T-cell (primary cell): ENCODE measurements around the gene KCTD11. TPM values are rescaled to one million over a fixed set of nuclear protein-coding genes. Genes with fewer than 3 reads are reported as not detected.

Experiments
- ATAC-seq, 4 experiments: fragments of 200-7000 bp in 3 of 4; fragments of 150-1000 bp in 1 of 4; cut with Tn5 transposase; replicated peaks in 1 of 4; 1 replicate in 3 of 4; 2 replicates in 1 of 4; pipeline ENCODE4 v1.10.0; 2021; ENCODE audit warnings: moderate library complexity in 3 of 4, mild to moderate bottlenecking in 2 of 4, moderate number of reproducible peaks in 1 of 4
- CTCF ChIA-PET, 2 donors: fragments of 300-600 bp; sonication (Branson Sonifier 250); formaldehyde crosslinking; loops; one replicate each; lab custom pipeline; 2022; ENCODE audit warnings: antibody characterized with exemption in 2 of 2; lab: Charles Lee
- POLR2A ChIA-PET, 2 donors: fragments of 300-600 bp; sonication (Branson Sonifier 250); formaldehyde crosslinking; loops; one replicate each; lab custom pipeline; 2022; ENCODE audit warnings: antibody characterized with exemption in 2 of 2; lab: Charles Lee
- DNase-seq, 35 experiments: peaks; one replicate each; pipeline versions ENCODE4 v3.0.0 to v3.0.0-alpha.2; 2013 to 2023
- H3K27ac ChIP-seq: one replicate; pipeline ENCODE4 v1.5.1; 2013; ENCODE audit warnings: low read length
- H3K27me3 ChIP-seq, 2 experiments: replicated peaks in 1 of 2; 1 replicate in 1 of 2; 2 replicates in 1 of 2; pipeline versions ENCODE4 v1.6.1 to v1.7.0; 2013; ENCODE audit warnings: low read length in 1 of 2, mixed read lengths in 1 of 2; ENCODE audit not compliant: control insufficient read depth in 2 of 2, insufficient read depth in 2 of 2; ENCODE audit errors: extremely low read depth in 1 of 2
- H3K36me3 ChIP-seq, 2 donors: 1 replicate in 1 of 2; 2 replicates in 1 of 2; pipeline versions ENCODE4 v1.6.1 to v1.7.0; 2013; ENCODE audit warnings: low read length in 1 of 2; ENCODE audit not compliant: control insufficient read depth in 2 of 2, insufficient read depth in 1 of 2; ENCODE audit errors: extremely low read depth in 1 of 2
- H3K4me1 ChIP-seq, 2 experiments: 1 replicate in 1 of 2; 2 replicates in 1 of 2; pipeline versions ENCODE4 v1.6.1 to v1.7.0; 2013; ENCODE audit warnings: low read length in 2 of 2, mixed read lengths in 1 of 2; ENCODE audit not compliant: insufficient read depth in 2 of 2, control insufficient read depth in 1 of 2; ENCODE audit errors: extremely low read depth in 1 of 2
- H3K4me3 ChIP-seq, 2 donors: 1 replicate in 1 of 2; 2 replicates in 1 of 2; pipeline versions ENCODE4 v1.5.1 to v1.7.0; 2013; ENCODE audit warnings: mild to moderate bottlenecking in 2 of 2, low read length in 1 of 2, moderate library complexity in 1 of 2; ENCODE audit not compliant: control insufficient read depth in 1 of 2; ENCODE audit errors: extremely low read depth in 1 of 2
- H3K9me3 ChIP-seq: 2 replicates; pipeline ENCODE4 v1.7.0; 2013
- H3K27ac Mint-ChIP-seq, 2 donors: one replicate each; pipeline ENCODE4 v1.8.0; 2020 to 2021; ENCODE audit warnings: mild to moderate bottlenecking in 2 of 2, mixed read lengths in 2 of 2
- H3K27me3 Mint-ChIP-seq, 2 donors: one replicate each; pipeline ENCODE4 v1.8.0; 2021 to 2022; ENCODE audit warnings: mixed read lengths in 2 of 2
- H3K36me3 Mint-ChIP-seq: one replicate; pipeline ENCODE4 v1.8.0; 2021; ENCODE audit warnings: mixed read lengths
- H3K4me1 Mint-ChIP-seq, 3 donors: one replicate each; pipeline ENCODE4 v1.8.0; 2020 to 2022; ENCODE audit warnings: mixed read lengths in 3 of 3, mild to moderate bottlenecking in 1 of 3
- H3K4me3 Mint-ChIP-seq, 3 donors: one replicate each; pipeline ENCODE4 v1.8.0; 2020 to 2022; ENCODE audit warnings: mild to moderate bottlenecking in 3 of 3, mixed read lengths in 3 of 3, moderate library complexity in 3 of 3
- H3K9me3 Mint-ChIP-seq, 3 donors: one replicate each; pipeline ENCODE4 v1.8.0; 2020 to 2022; ENCODE audit warnings: mixed read lengths in 3 of 3
- WGBS: methylation state at CpG from one replicate; pipeline ENCODE4 v1.1.5; 2013; ENCODE audit warnings: missing lambda C conversion rate; ENCODE audit not compliant: insufficient coverage; 5-methylcytosine and 5-hydroxymethylcytosine counted together
- total RNA-seq, 35 experiments: library from RNA in 6 of 35; stranded (reverse) in 6 of 35; fragments of 120-200 nt in 1 of 35; gene quantifications; one replicate each; pipeline versions ENCODE4 v1.2.1 to v1.2.4 and lab custom pipeline; 2013 to 2026

The KCTD11 gene
- total RNA-seq, 5 donors from 2014 or later (not counting 1 experiment from before 2014, with no cell fraction given) = 2.4 to 7.3 (median 4.8) TPM

DNA sequence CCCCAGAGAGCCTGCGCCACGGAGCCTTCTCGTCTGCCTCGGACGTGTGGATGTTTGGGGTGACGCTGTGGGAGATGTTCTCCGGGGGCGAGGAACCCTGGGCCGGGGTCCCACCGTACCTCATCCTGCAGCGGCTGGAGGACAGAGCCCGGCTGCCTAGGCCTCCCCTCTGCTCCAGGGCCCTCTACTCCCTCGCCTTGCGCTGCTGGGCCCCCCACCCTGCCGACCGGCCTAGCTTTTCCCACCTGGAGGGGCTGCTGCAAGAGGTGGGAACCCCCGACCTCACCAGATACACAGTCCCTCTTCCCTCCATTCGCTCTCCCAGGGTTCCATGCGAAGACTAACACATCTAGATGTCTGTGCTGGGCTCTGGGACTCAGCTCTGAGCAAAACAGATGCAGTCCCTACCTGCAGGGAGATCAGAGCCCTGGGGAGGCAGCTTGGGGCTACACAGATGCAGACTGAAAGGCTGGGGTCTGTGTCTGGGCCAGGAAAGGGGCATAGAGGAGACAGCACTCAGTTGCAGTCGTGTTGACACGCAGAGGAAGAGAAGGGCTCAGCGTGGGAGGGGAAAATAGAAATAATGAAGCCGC, 32.6 kb downstream of the KCTD11 start:
- H3K27ac ChIP-seq = peak overlapping the region; percentile 69
- Mint-ChIP-seq H3K4me3 (peak overlapping the region; percentile 69 to 80 (median 79)), H3K36me3 (peaks cover 5% of the 10 kb centered on the region), H3K27ac (peak overlapping the region; percentile 91 to 92), H3K4me1 (peaks cover 15 to 22% (median 17%) of the 10 kb centered on the region in 3 donors), H3K9me3 (no peaks in the 10 kb centered on the region), H3K27me3 (peaks cover 23 to 25% of the 10 kb centered on the region in 2 donors)
- ChIA-PET CTCF (interaction anchor here (0.6 to 1.8 kb wide), 9 partner anchors 13 to 543 kb away, joined by 3 to 7 read pairs (median 3); partner anchors contain the start of gene ACAP1 (in 1 of the 2)), POLR2A (interaction anchor here (0.5 kb wide), 2 partner anchors 14 to 146 kb away, joined by 3 to 4 read pairs; no protein-coding TSS in a partner anchor)
- H3K27me3 ChIP-seq = peaks cover 2 to 38% of the 10 kb centered on the region in 2 experiments
- ATAC-seq (peak in 1 of 4 experiments; percentile 1), DNase-seq (peak in 1 of 35 experiments; percentile 23)
- H3K36me3 ChIP-seq = peaks cover 7 to 20% of the 10 kb centered on the region in 2 donors
- no peaks in the 10 kb centered on the region for H3K9me3 ChIP-seq
- H3K4me3 ChIP-seq = peak overlapping the region; percentile 26 to 61
- peaks cover 0 to 30% of the 10 kb centered on the region in 2 experiments for H3K4me1 ChIP-seq
- WGBS = 52% methylated on average over 17 of the region's 23 CpGs

DNA sequence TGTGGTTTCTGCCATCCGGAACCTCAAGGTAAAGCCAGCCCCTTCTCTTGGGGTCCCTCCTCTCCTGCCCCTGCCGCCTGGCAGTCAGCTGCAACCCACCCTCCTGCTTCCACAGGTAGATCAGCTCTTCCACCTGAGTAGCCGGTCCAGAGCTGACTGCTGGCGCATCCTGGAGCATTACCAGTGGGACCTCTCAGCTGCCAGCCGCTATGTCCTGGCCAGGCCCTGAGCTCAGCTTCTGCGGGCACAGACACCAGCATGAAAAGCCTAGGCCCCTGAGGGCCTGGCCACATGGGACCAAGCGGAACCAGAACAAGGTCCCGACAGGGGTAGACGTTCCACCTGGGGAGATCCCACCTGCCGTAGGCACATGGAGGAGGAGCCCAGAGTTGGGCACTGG, 36.9 kb downstream of the KCTD11 start:
- Histone ChIP-seq H3K27me3 (no peaks in the 10 kb centered on the region), H3K4me3 (no peak overlapping the region), H3K36me3 (peaks cover 20 to 51% of the 10 kb centered on the region in 2 donors), H3K9me3 (no peaks in the 10 kb centered on the region), H3K4me1 (peaks cover 10 to 58% of the 10 kb centered on the region in 2 experiments), H3K27ac (no peak overlapping the region)
- WGBS = 99% methylated on average over 10 of the region's 10 CpGs
- H3K27ac Mint-ChIP-seq = no peak overlapping the region
- H3K36me3 Mint-ChIP-seq = peaks cover 19% of the 10 kb centered on the region
- peaks cover 30 to 39% (median 38%) of the 10 kb centered on the region in 3 donors for H3K4me1 Mint-ChIP-seq
- DNase-seq = no peak
- ChIA-PET CTCF (no interaction called here), POLR2A (no interaction called here)
- no peak for ATAC-seq
- no peaks in the 10 kb centered on the region for H3K27me3 Mint-ChIP-seq
- no peaks in the 10 kb centered on the region for H3K9me3 Mint-ChIP-seq
- no peak overlapping the region for H3K4me3 Mint-ChIP-seq

DNA sequence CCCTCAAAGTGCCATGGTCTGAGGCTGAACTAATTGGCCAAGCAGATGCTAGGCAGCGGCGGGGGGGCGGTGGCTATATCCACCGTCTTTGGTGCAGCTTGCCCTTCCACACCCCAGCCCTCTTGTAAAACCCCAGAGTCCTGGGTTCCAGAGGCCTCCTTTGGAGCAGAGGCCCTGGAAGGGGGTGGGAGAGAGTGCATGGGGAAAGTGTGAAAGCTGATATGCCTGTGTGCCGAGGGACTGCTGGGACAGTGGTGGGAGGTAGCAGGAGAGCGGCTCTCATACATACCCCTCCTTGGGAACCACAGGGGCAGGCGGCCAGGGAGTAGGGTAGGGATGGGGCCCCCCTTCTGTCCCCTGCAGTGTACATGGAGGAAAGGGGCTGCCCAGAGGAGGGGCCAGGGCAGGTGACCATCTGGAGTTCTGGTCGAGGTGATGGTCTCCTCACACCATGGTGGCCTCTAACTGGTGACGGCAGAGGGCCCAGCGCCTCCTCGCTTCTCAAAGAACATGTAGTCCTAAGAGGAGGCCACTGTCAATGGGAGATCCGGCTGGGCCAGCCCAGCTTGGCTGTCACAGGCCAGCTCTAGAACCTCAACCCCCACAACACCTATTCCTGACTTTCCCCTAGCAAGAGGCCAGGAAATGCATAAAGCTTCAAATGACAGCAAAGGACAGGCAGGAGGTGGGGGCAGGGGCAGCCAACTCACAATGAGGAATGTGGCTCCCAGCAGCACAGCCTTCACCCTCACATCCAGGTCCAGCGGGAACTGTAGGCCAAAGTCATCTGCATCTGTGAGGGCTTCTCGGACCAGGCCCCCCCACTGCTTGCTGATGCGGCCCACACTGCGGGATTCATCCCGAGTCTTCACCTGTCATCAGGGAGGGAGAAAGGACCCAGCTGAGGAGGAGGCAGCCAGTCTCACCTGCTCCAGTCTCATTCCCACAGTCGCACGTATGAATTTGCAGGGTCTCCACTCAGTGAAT, 38.3 kb downstream of the KCTD11 start:
- H3K27me3 ChIP-seq = no peaks in the 10 kb centered on the region
- H3K27ac Mint-ChIP-seq = no peak overlapping the region
- H3K4me3 ChIP-seq = no peak overlapping the region
- peaks cover 31 to 41% (median 39%) of the 10 kb centered on the region in 3 donors for H3K4me1 Mint-ChIP-seq
- H3K27ac ChIP-seq = no peak overlapping the region
- CTCF ChIA-PET = interaction anchor here in 1 of 2 donors (0.6 kb wide), 1 partner anchor 127 kb away, joined by 4 read pairs; no protein-coding TSS in a partner anchor
- 97% methylated on average over 9 of the region's 19 CpGs for WGBS
- DNase-seq (no peak), ATAC-seq (no peak)
- no peaks in the 10 kb centered on the region for H3K27me3 Mint-ChIP-seq
- no peak overlapping the region for H3K4me3 Mint-ChIP-seq
- peaks cover 20 to 51% of the 10 kb centered on the region in 2 donors for H3K36me3 ChIP-seq
- H3K36me3 Mint-ChIP-seq = peaks cover 19% of the 10 kb centered on the region
- H3K9me3 ChIP-seq = no peaks in the 10 kb centered on the region
- H3K9me3 Mint-ChIP-seq = no peaks in the 10 kb centered on the region
- POLR2A ChIA-PET = interaction anchor here in 1 of 2 donors (0.7 kb wide), 1 partner anchor 54 kb away, joined by 3 read pairs; the partner anchor contains the start of gene ACAP1
- peaks cover 10 to 55% of the 10 kb centered on the region in 2 experiments for H3K4me1 ChIP-seq

DNA sequence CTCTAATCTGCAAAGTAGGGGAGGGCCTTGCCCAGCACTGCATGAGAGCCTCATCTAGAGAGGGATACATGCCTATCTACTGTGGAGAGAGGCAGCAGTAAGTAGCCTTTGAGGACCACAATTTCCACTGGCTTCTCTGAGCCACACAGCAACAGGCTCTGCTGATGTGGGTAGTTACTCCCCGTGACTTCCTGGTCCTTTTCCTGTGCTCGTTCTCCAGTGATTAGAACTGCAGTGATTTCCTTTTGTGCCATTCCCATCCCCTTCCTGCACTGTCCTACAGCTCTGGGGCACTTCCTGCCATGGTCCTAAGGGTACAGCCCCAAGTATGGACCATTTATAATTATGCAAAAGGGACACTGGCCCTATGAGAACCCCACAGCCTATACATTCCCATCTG, 39.3 kb downstream of the KCTD11 start:
- H3K4me3 ChIP-seq = no peak overlapping the region
- Mint-ChIP-seq H3K27me3 (no peaks in the 10 kb centered on the region), H3K9me3 (no peaks in the 10 kb centered on the region), H3K36me3 (peaks cover 19% of the 10 kb centered on the region), H3K27ac (peak overlapping the region in 1 of 2 donors; percentile 76), H3K4me3 (peak overlapping the region in 2 of 3 donors; percentile 37 to 75), H3K4me1 (peaks cover 32 to 43% (median 41%) of the 10 kb centered on the region in 3 donors)
- H3K36me3 ChIP-seq = peaks cover 20 to 51% of the 10 kb centered on the region in 2 donors
- ChIA-PET POLR2A (interaction anchor here in 1 of 2 donors (0.7 kb wide), 1 partner anchor 55 kb away, joined by 3 read pairs; the partner anchor contains the start of gene ACAP1), CTCF (interaction anchor here in 1 of 2 donors (0.5 kb wide), 1 partner anchor 182 kb away, joined by 3 read pairs; no protein-coding TSS in a partner anchor)
- no peak for ATAC-seq
- no peak for DNase-seq
- H3K4me1 ChIP-seq = peaks cover 10 to 57% of the 10 kb centered on the region in 2 experiments
- 37% methylated on average over 2 of the region's 2 CpGs for WGBS
- no peaks in the 10 kb centered on the region for H3K27me3 ChIP-seq
- no peak overlapping the region for H3K27ac ChIP-seq
- no peaks in the 10 kb centered on the region for H3K9me3 ChIP-seq

GRCh38 chr17:7392696-7393612, 41.0 kb downstream of the KCTD11 start:
- Mint-ChIP-seq H3K27ac (peak overlapping the region; percentile 74 to 76), H3K36me3 (peaks cover 19% of the 10 kb centered on the region), H3K4me1 (peaks cover 32 to 43% (median 41%) of the 10 kb centered on the region in 3 donors), H3K4me3 (peak overlapping the region; percentile 91 to 96 (median 93)), H3K9me3 (no peaks in the 10 kb centered on the region), H3K27me3 (no peaks in the 10 kb centered on the region)
- DNase-seq (no peak), ATAC-seq (no peak)
- POLR2A ChIA-PET = interaction anchor here in 1 of 2 donors (0.6 kb wide), 1 partner anchor 669 kb away, joined by 5 read pairs; no protein-coding TSS in a partner anchor
- H3K27ac ChIP-seq = peak overlapping the region; percentile 66
- no peaks in the 10 kb centered on the region for H3K27me3 ChIP-seq
- peak overlapping the region; percentile 80 to 97 for H3K4me3 ChIP-seq
- H3K36me3 ChIP-seq = peaks cover 17 to 44% of the 10 kb centered on the region in 2 donors
- CTCF ChIA-PET = no interaction called here
- H3K9me3 ChIP-seq = no peaks in the 10 kb centered on the region
- WGBS = 91% methylated on average over 30 of the region's 42 CpGs
- H3K4me1 ChIP-seq = peaks cover 10 to 57% of the 10 kb centered on the region in 2 experiments
